GM23248 (cell line): ENCODE measurements around the gene TENM3. TPM values are rescaled to one million over a fixed set of nuclear protein-coding genes. Genes with fewer than 3 reads are reported as not detected.

Experiments used
- DNase-seq: peaks from one replicate; pipeline ENCODE4 v3.0.0-alpha.2; 2015
- H2AFZ ChIP-seq: fragments of 200-600 bp; sonication (generic); 2 replicates; pipeline ENCODE4 v1.6.1; 2016; ENCODE audit warnings: antibody characterized with exemption
- H3F3A ChIP-seq: fragments of 200-600 bp; sonication (generic); 2 replicates; pipeline ENCODE4 v1.6.1; 2016; ENCODE audit warnings: mild to moderate bottlenecking, antibody characterized with exemption, mixed run types; ENCODE audit not compliant: insufficient read depth
- H3K27ac ChIP-seq: fragments of 200-600 bp; sonication (generic); 2 replicates; pipeline ENCODE4 v1.5.1; 2016; ENCODE audit warnings: mild to moderate bottlenecking
- H3K27me3 ChIP-seq: fragments of 200-600 bp; sonication (generic); replicated peaks from 2 replicates; pipeline ENCODE4 v1.6.1; 2016; ENCODE audit warnings: mild to moderate bottlenecking; ENCODE audit not compliant: insufficient read depth
- H3K36me3 ChIP-seq: fragments of 200-600 bp; sonication (generic); 2 replicates; pipeline ENCODE4 v1.6.1; 2016; ENCODE audit warnings: low read depth, mild to moderate bottlenecking
- H3K4me1 ChIP-seq: fragments of 200-600 bp; sonication (generic); 2 replicates; pipeline ENCODE4 v1.6.1; 2016; ENCODE audit warnings: mild to moderate bottlenecking; ENCODE audit not compliant: insufficient read depth
- H3K4me2 ChIP-seq: fragments of 200-600 bp; sonication (generic); one replicate; pipeline ENCODE4 v1.6.1; 2016; ENCODE audit warnings: mild to moderate bottlenecking; ENCODE audit not compliant: unreplicated experiment
- H3K4me3 ChIP-seq: fragments of 200-600 bp; sonication (generic); 2 replicates; pipeline ENCODE4 v1.5.1; 2016; ENCODE audit warnings: mild to moderate bottlenecking
- H3K79me2 ChIP-seq: fragments of 200-600 bp; sonication (generic); 2 replicates; pipeline ENCODE4 v1.6.1; 2016; ENCODE audit warnings: mild to moderate bottlenecking; ENCODE audit not compliant: insufficient read depth
- H3K9ac ChIP-seq: fragments of 200-600 bp; sonication (generic); 2 replicates; pipeline ENCODE4 v1.6.1; 2016; ENCODE audit warnings: mild to moderate bottlenecking
- H3K9me2 ChIP-seq: fragments of 200-600 bp; sonication (generic); 2 replicates; pipeline ENCODE4 v1.6.1; 2016; ENCODE audit warnings: mixed run types, mild to moderate bottlenecking, moderate library complexity; ENCODE audit not compliant: insufficient read depth
- H3K9me3 ChIP-seq: fragments of 200-600 bp; sonication (generic); one replicate; pipeline ENCODE4 v1.6.1; 2017; ENCODE audit warnings: low read depth
- H4K20me1 ChIP-seq: fragments of 200-600 bp; sonication (generic); 2 replicates; pipeline ENCODE4 v1.6.0; 2016; ENCODE audit not compliant: insufficient read depth
- EZH2 ChIP-seq: fragments of 200-600 bp; sonication (generic); IDR thresholded peaks from 2 replicates; pipeline ENCODE4 v1.6.1; 2018; ENCODE audit warnings: antibody characterized with exemption, mild to moderate bottlenecking; ENCODE audit not compliant: insufficient read depth, poor library complexity, severe bottlenecking
- EZH2phosphoT487 ChIP-seq: fragments of 200-600 bp; sonication (generic); IDR thresholded peaks from 2 replicates; pipeline ENCODE4 v1.6.1; 2018; ENCODE audit warnings: antibody characterized with exemption, moderate library complexity, mild to moderate bottlenecking, low read depth; ENCODE audit not compliant: insufficient read depth
- WGBS, 2 experiments: methylation state at CpG; one replicate each; pipeline ENCODE4 v1.1.6; 2015 to 2017; ENCODE audit warnings: low lambda C conversion rate in 2 of 2, low coverage in 1 of 2; ENCODE audit errors: missing lambda C conversion rate in 2 of 2; 5-methylcytosine and 5-hydroxymethylcytosine counted together
- in situ Hi-C: fragments of 300-500 bp; cut with MboI; formaldehyde crosslinking; loops from 2 replicates; pipeline ENCODE4 v1.15.0; 2020
- polyA plus RNA-seq: library from polyadenylated mRNA; unstranded; fragments of >200 nt; fragmentation: Nextera tagmentation; extraction: Ambion mirVana; gene quantifications from 2 replicates; pipeline ENCODE4 v1.2.1, GENCODE V29; 2016
- total RNA-seq: library from RNA; depleted of rRNA; stranded (reverse); fragments of >200 nt; shearing (Covaris generic); gene quantifications from 2 replicates; pipeline ENCODE4 v1.2.3, GENCODE V29; 2014

TENM3 gene
- total and polyA plus RNA-seq, 2 experiments from 2014 or later = 0.83 to 8.1 TPM

DNA sequence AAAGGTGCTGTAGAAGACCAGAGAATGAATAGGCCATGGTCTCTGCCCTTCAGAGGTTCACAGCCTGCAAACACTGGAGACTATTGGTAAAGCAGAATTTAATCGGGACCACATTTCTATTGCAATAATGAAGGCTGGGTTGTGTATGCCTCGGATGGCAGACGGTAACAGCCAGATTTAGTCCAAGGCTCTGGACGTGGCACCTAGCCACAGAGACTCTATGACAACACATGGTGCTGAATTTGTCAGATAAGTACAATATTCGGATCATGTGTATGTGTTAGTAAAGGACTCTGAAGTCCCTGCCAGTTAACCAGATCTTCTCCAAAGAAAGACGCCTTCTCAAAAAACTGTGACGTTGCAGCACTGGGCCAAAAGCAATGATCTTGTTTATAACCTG, 545.0 kb downstream of the TENM3 start:
- Histone ChIP-seq H3K9ac (no peak overlapping the region), H3K4me3 (no peak overlapping the region), H4K20me1 (no peaks in the 10 kb centered on the region), H3K9me2 (no peaks in the 10 kb centered on the region), H2AFZ (no peak overlapping the region), H3K4me1 (no peaks in the 10 kb centered on the region), H3K4me2 (no peak overlapping the region), H3K9me3 (no peaks in the 10 kb centered on the region), H3F3A (no peaks in the 10 kb centered on the region), H3K79me2 (no peaks in the 10 kb centered on the region), H3K27me3 (no peaks in the 10 kb centered on the region), H3K36me3 (no peaks in the 10 kb centered on the region), H3K27ac (no peak overlapping the region)
- DNase-seq = no peak
- WGBS, 2 experiments = 27 to 30% methylated on average over 7 of the region's 7 CpGs
- in situ Hi-C loops = no loop called here
- no peak for TF ChIP-seq EZH2
- no peak for TF ChIP-seq EZH2phosphoT487

DNA sequence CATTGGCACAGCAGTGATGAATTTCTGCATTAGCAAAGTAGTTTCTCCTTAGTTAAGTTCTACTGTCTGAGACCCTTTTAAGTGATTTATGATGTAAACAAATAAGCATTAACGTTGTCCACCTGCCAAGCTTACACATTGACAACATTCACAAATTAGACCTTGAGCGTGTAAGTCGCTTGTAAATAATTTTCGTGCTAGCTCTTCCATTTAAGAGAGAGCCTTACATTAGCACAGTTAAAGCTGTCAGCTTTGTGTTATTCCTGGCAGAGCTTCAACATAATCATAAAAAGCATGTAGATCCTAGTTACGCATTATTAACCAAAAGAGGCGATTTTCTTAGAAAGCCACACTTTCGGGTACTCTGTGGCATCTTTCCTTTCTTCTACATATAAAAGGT, 546.3 kb downstream of the TENM3 start:
- Histone ChIP-seq H3K79me2 (no peaks in the 10 kb centered on the region), H3K4me2 (no peak overlapping the region), H3K36me3 (no peaks in the 10 kb centered on the region), H3K27ac (no peak overlapping the region), H2AFZ (no peak overlapping the region), H3F3A (no peaks in the 10 kb centered on the region), H3K4me3 (no peak overlapping the region), H3K9me3 (no peaks in the 10 kb centered on the region), H4K20me1 (no peaks in the 10 kb centered on the region), H3K4me1 (no peaks in the 10 kb centered on the region), H3K9ac (no peak overlapping the region), H3K9me2 (no peaks in the 10 kb centered on the region), H3K27me3 (no peaks in the 10 kb centered on the region)
- WGBS, 2 experiments = 76 to 77% methylated on average over 7 of the region's 7 CpGs
- in situ Hi-C loops = no loop called here
- DNase-seq = no peak
- TF ChIP-seq EZH2 (no peak), EZH2phosphoT487 (no peak)

DNA sequence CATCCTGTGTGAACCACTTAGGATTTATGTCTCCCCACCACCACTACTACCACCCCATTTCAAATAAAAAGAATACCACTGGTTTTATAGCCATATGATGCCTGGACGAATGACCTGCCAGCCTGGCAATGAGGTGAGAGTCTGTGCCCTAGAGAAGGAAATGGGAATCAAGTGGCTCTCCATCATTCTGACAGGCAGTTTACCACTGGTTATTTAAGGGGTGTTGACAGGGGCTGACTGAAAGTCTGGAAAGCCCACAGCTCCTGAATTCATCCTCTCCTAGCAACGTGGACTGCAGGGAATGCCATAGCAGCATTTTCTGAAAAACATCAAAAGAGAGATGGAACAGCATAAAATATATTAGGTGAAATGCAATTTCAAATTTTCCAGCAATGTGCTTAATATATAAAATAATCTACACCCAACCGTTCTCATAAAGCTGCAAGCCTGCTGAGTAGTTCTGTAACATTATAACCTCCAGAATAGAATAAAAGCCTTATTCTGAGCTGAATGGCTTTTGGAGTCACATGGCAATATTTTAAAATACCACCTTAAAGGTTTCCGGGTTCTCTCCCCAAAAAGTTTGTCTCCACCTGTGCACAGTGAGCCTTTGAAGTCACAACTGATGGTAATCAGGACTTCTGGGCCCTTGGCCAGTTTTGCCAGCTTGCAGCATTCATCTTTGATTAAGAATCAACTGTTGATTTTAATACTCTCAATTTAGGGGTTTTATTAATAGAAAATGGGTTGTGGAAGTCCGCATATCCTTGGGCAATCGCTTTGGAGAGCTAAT, 552.4 kb downstream of the TENM3 start:
- WGBS, 2 experiments = 42 to 47% methylated on average over 6 of the region's 6 CpGs
- Histone ChIP-seq H3K27ac (no peak overlapping the region), H2AFZ (no peak overlapping the region), H3F3A (no peaks in the 10 kb centered on the region), H3K79me2 (no peaks in the 10 kb centered on the region), H3K27me3 (0 out of 2 replicates have a peak, but pooled peaks cover 4% of the 10 kb centered on the region), H3K9ac (no peak overlapping the region), H3K4me2 (no peak overlapping the region), H3K9me2 (no peaks in the 10 kb centered on the region), H3K4me3 (no peak overlapping the region), H3K36me3 (no peaks in the 10 kb centered on the region), H3K9me3 (no peaks in the 10 kb centered on the region), H4K20me1 (no peaks in the 10 kb centered on the region), H3K4me1 (no peaks in the 10 kb centered on the region)
- DNase-seq = no peak
- in situ Hi-C loops = no loop called here
- TF ChIP-seq EZH2phosphoT487 (no peak), EZH2 (no peak)

DNA sequence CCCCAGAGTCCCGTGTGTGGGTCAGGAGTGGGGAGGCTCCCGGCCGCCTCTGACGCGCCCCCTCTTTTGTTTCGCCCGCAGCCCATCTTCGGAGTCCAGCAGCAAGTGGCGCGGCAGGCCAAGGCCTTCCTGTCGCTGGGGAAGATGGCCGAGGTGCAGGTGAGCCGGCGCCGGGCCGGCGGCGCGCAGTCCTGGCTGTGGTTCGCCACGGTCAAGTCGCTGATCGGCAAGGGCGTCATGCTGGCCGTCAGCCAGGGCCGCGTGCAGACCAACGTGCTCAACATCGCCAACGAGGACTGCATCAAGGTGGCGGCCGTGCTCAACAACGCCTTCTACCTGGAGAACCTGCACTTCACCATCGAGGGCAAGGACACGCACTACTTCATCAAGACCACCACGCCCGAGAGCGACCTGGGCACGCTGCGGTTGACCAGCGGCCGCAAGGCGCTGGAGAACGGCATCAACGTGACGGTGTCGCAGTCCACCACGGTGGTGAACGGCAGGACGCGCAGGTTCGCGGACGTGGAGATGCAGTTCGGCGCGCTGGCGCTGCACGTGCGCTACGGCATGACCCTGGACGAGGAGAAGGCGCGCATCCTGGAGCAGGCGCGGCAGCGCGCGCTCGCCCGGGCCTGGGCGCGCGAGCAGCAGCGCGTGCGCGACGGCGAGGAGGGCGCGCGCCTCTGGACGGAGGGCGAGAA, 556.5 kb downstream of the TENM3 start:
- H3K79me2 ChIP-seq = no peaks in the 10 kb centered on the region
- no peak overlapping the region for H3K4me2 ChIP-seq
- 90 to 93% methylated on average over 60 to 85 of the region's 85 CpGs for WGBS, 2 experiments
- no peaks in the 10 kb centered on the region for H3K9me2 ChIP-seq
- in situ Hi-C loops = loop anchor here (10.0 to 25.0 kb wide), 2 partner anchors 315 to 1637 kb away; no protein-coding TSS in a partner anchor
- H3K9me3 ChIP-seq = no peaks in the 10 kb centered on the region
- H3F3A ChIP-seq = no peaks in the 10 kb centered on the region
- no peak overlapping the region for H2AFZ ChIP-seq
- DNase-seq = no peak
- H3K4me3 ChIP-seq = no peak overlapping the region
- H4K20me1 ChIP-seq = no peaks in the 10 kb centered on the region
- no peaks in the 10 kb centered on the region for H3K36me3 ChIP-seq
- TF ChIP-seq EZH2phosphoT487 (no peak), EZH2 (no peak)
- H3K9ac ChIP-seq = no peak overlapping the region
- 0 out of 2 replicates have a peak, but pooled peaks cover 4% of the 10 kb centered on the region for H3K27me3 ChIP-seq
- no peaks in the 10 kb centered on the region for H3K4me1 ChIP-seq
- no peak overlapping the region for H3K27ac ChIP-seq
